Esophagus squamous epithelium (tissue), 4 donors: ENCODE results near the gene AMH.

ENCODE experiments used
- POLR2A ChIP-seq, 4 donors: fragments of 450-650 bp; IDR thresholded peaks; one replicate each; pipeline ENCODE4 v1.6.1; 2017; ENCODE audit warnings: antibody characterized with exemption in 4 of 4, mild to moderate bottlenecking in 4 of 4, moderate library complexity in 3 of 4
- TF ChIP-seq, protein P1 (sequence below), 6 experiments: fragments of 450-650 bp in 4 of 6; fragments of 200-600 bp in 2 of 6; sonication (generic) in 2 of 6; IDR thresholded peaks; one replicate each; pipeline ENCODE4 v1.5.1; 2016 to 2019; ENCODE audit warnings: antibody characterized with exemption in 6 of 6, mild to moderate bottlenecking in 4 of 6, moderate library complexity in 4 of 6

DNA sequence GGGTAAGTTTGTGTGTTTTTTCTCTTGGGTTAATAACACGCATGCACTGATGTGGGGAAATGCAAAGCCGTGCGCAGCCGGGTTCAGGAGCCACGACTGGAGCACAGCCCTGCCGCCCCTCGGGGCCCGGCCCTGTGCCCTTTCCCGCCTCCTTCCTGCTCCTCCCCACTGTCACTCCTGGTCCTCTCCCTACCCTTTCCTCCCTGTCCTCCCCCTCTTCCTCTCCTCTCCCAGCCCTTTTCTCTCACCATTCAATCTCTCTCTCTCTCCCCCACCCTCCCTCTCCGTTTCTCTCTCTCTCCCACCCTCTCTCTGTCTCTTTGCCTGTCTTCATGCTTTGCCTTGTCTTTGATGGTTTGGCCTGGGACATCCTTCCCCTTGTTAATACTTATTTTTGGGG, 40.1 kb upstream of the AMH start:
- TF ChIP-seq, protein P1, sequence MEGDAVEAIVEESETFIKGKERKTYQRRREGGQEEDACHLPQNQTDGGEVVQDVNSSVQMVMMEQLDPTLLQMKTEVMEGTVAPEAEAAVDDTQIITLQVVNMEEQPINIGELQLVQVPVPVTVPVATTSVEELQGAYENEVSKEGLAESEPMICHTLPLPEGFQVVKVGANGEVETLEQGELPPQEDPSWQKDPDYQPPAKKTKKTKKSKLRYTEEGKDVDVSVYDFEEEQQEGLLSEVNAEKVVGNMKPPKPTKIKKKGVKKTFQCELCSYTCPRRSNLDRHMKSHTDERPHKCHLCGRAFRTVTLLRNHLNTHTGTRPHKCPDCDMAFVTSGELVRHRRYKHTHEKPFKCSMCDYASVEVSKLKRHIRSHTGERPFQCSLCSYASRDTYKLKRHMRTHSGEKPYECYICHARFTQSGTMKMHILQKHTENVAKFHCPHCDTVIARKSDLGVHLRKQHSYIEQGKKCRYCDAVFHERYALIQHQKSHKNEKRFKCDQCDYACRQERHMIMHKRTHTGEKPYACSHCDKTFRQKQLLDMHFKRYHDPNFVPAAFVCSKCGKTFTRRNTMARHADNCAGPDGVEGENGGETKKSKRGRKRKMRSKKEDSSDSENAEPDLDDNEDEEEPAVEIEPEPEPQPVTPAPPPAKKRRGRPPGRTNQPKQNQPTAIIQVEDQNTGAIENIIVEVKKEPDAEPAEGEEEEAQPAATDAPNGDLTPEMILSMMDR (IDR thresholded peaks at IDR 0.05) = no peak
- TF ChIP-seq POLR2A (IDR thresholded peaks at IDR 0.05) = no peak
